Measurements from ENCODE around the gene EGFLAM.

- TF ChIP-seq CTCF (IDR thresholded peaks at IDR 0.05) (no peak), POLR2A (IDR thresholded peaks at IDR 0.05) (no peak)
Measured at GRCh38 chr5:38443390-38443789, 185.0 kb downstream of the EGFLAM start.
